GM12878 (cell line): ENCODE results near the gene IL16. TPM values are rescaled to one million over a fixed set of nuclear protein-coding genes. Genes with fewer than 3 reads are reported as not detected.

Experiments used
- ATAC-seq: fragments of 200-7000 bp; cut with Tn5 transposase; 3 replicates; pipeline ENCODE4 v1.9.1; 2020; ENCODE audit warnings: mild to moderate bottlenecking, moderate library complexity
- BruUV-seq: library from RNA; stranded (reverse); fragments of 400-500 nt; replicated peaks from 2 replicates; lab custom pipeline; 2021; lab: Mats Ljungman, UMichigan
- CTCF ChIA-PET: fragments of 300-600 bp; sonication (Branson Sonifier 250); formaldehyde crosslinking; extraction: SDS; loops from one replicate; lab custom pipeline; 2021; ENCODE audit warnings: inconsistent platforms; lab: Yijun Ruan, JAX
- POLR2A ChIA-PET: fragments of 350-600 bp; formaldehyde crosslinking; extraction: SDS; loops from one replicate; lab custom pipeline; 2021; ENCODE audit warnings: inconsistent platforms; lab: Charles Lee
- RAD21 ChIA-PET: fragments of 300-600 bp; sonication (Branson Sonifier 250); formaldehyde crosslinking; loops from one replicate; lab custom pipeline; 2023; ENCODE audit warnings: antibody characterized with exemption; ENCODE audit not compliant: unreplicated experiment; lab: Charles Lee
- SMC1A ChIA-PET: fragments of 300-600 bp; sonication (Branson Sonifier 250); formaldehyde crosslinking; loops from one replicate; lab custom pipeline; 2023; ENCODE audit not compliant: unreplicated experiment, uncharacterized antibody; lab: Charles Lee
- DNase-seq: peaks from one replicate; pipeline ENCODE4 v3.0.0-alpha.2; 2011; ENCODE audit warnings: low read depth, low spot score
- FAIRE-seq: peaks from 3 replicates; lab custom pipeline; 2011; peaks lifted over from hg19 to GRCh38; lab: Jason Lieb, UNC
- H2AFZ ChIP-seq: 2 replicates; pipeline ENCODE4 v1.6.0; 2011; ENCODE audit warnings: low read depth, low read length, control low read depth; ENCODE audit not compliant: control insufficient read depth
- H3K27ac ChIP-seq: 2 replicates; pipeline ENCODE4 v1.5.1; 2011; ENCODE audit warnings: control low read depth; ENCODE audit not compliant: control insufficient read depth, insufficient read depth
- H3K27me3 ChIP-seq, 2 experiments: replicated peaks in 1 of 2; 2 replicates each; pipeline versions ENCODE4 v1.6.0 to v1.6.1; 2011; ENCODE audit warnings: low read length in 1 of 2; ENCODE audit not compliant: control insufficient read depth in 2 of 2, insufficient read depth in 2 of 2
- H3K36me3 ChIP-seq, 2 experiments: 2 replicates each; pipeline ENCODE4 v1.5.1; 2011; ENCODE audit warnings: low read length in 1 of 2; ENCODE audit not compliant: control insufficient read depth in 2 of 2, insufficient read depth in 2 of 2
- H3K4me1 ChIP-seq: 2 replicates; pipeline ENCODE4 v1.6.1; 2011; ENCODE audit warnings: mild to moderate bottlenecking, low read length, moderate library complexity, mixed read lengths; ENCODE audit not compliant: control insufficient read depth, insufficient read depth
- H3K4me2 ChIP-seq: 2 replicates; pipeline ENCODE4 v1.6.0; 2011; ENCODE audit warnings: control low read depth; ENCODE audit not compliant: control insufficient read depth, insufficient read depth
- H3K4me3 ChIP-seq: fragments of 200-600 bp; sonication (generic); 2 replicates; pipeline ENCODE4 v1.5.1; 2016
- H3K79me2 ChIP-seq: 2 replicates; pipeline ENCODE4 v1.6.0; 2011; ENCODE audit warnings: low read length; ENCODE audit not compliant: control insufficient read depth, insufficient read depth
- H3K9ac ChIP-seq: 2 replicates; pipeline ENCODE4 v1.8.0; 2011; ENCODE audit warnings: low read length, control low read depth, mixed read lengths; ENCODE audit not compliant: control insufficient read depth, insufficient read depth
- H3K9me3 ChIP-seq: replicated peaks from 3 replicates; pipeline ENCODE4 v1.5.1; 2011; ENCODE audit warnings: mild to moderate bottlenecking, low read length; ENCODE audit not compliant: control insufficient read depth, insufficient read depth
- H4K20me1 ChIP-seq: 2 replicates; pipeline ENCODE4 v1.6.0; 2011; ENCODE audit not compliant: control insufficient read depth, insufficient read depth
- ATF7 ChIP-seq: fragments of 450-650 bp; IDR thresholded peaks from 2 replicates; pipeline ENCODE4 v1.6.1; 2016; ENCODE audit warnings: low read depth, mild to moderate bottlenecking
- EP300 ChIP-seq, 2 experiments: fragments of 150-350 bp in 1 of 2; IDR thresholded peaks; 2 replicates each; pipeline ENCODE4 v1.6.1; 2011 to 2012; ENCODE audit warnings: low read depth in 2 of 2, low read length in 2 of 2, borderline replicate concordance in 1 of 2, improper control_type of control experiment in 1 of 2, inconsistent platforms in 1 of 2; ENCODE audit not compliant: control insufficient read depth in 1 of 2
- MYB ChIP-seq: fragments of 150-350 bp; IDR thresholded peaks from 2 replicates; pipeline ENCODE4 v1.6.1; 2014; ENCODE audit warnings: mild to moderate bottlenecking, low read depth, low read length, borderline replicate concordance
- NFIC ChIP-seq: IDR thresholded peaks from 2 replicates; pipeline ENCODE4 v1.6.1; 2012; ENCODE audit warnings: low read depth, mild to moderate bottlenecking, inconsistent platforms, low read length, moderate library complexity
- RAD21 ChIP-seq: IDR thresholded peaks from 2 replicates; pipeline ENCODE4 v1.6.1; 2011; ENCODE audit warnings: mild to moderate bottlenecking, low read depth, low read length, moderate library complexity; ENCODE audit not compliant: insufficient read depth
- SKIL ChIP-seq: fragments of 450-650 bp; IDR thresholded peaks from 2 replicates; pipeline ENCODE4 v1.6.1; 2017; ENCODE audit warnings: mild to moderate bottlenecking, low read depth, inconsistent platforms; ENCODE audit not compliant: poor library complexity, severe bottlenecking
- WGBS: methylation state at CpG from one replicate; pipeline ENCODE4 v1.1.6; 2016; ENCODE audit warnings: low lambda C conversion rate; ENCODE audit not compliant: insufficient replicate concordance, insufficient coverage; ENCODE audit errors: missing lambda C conversion rate; 5-methylcytosine and 5-hydroxymethylcytosine counted together
- in situ Hi-C: fragments of 300-500 bp; cut with MboI; formaldehyde crosslinking; loops from 9 replicates; pipeline ENCODE4 v1.14.3; 2018; ENCODE audit warnings: mixed read lengths
- intact Hi-C: fragments of 100-400 bp; cut with micrococcal nuclease; formaldehyde crosslinking; loops from one replicate; pipeline ENCODE4 v1.14.2; 2022; ENCODE audit not compliant: unreplicated experiment
- polyA plus RNA-seq, 11 experiments: library from polyadenylated mRNA; depleted of rRNA in 4 of 11; unstranded in 6 of 11; stranded (reverse) in 5 of 11; fragments of >200 nt; fragmentation: Nextera tagmentation in 4 of 11; fragmentation: Illumina TruSeq in 1 of 11; extraction: Ambion mirVana in 4 of 11; extraction: Trizol in 1 of 11; gene quantifications; 1 replicate in 1 of 11; 2 replicates in 10 of 11; pipeline versions ENCODE4 v1.2.1 to v1.2.3, GENCODE V29; 2011 to 2016; ENCODE audit warnings: inconsistent platforms in 2 of 11, missing spikeins in 2 of 11, low read depth in 1 of 11
- total RNA-seq, 4 experiments: library from RNA; depleted of rRNA in 3 of 4; stranded (reverse); fragments of >200 nt in 3 of 4; fragmentation: Illumina TruSeq in 1 of 4; extraction: Trizol in 1 of 4; gene quantifications; 2 replicates each; pipeline versions ENCODE4 v1.2.1 to v1.2.3, GENCODE V29; 2013 to 2021

IL16 gene
- total and polyA plus RNA-seq, 10 of the 15 experiments (the other 5 are each of a cell fraction or from before 2014, with no cell fraction given): 21.7 to 206 (median 44.5) TPM

GRCh38 chr15:81188354-81188753, 8.3 kb upstream of the IL16 start:
- Histone ChIP-seq H4K20me1 (no peaks in the 10 kb centered on the region), H3K27me3 (no peaks in the 10 kb centered on the region; a peak in 2 of 4 replicates), H3K9me3 (no peaks in the 10 kb centered on the region), H3K4me3 (no peak overlapping the region), H3K4me2 (no peak overlapping the region), H3K9ac (no peak overlapping the region), H3K36me3 (no peaks in the 10 kb centered on the region), H3K27ac (no peak overlapping the region), H2AFZ (no peak overlapping the region), H3K79me2 (no peaks in the 10 kb centered on the region), H3K4me1 (no peaks in the 10 kb centered on the region)
- intact Hi-C loops: no loop called here
- POLR2A ChIA-PET: no interaction called here
- ATAC-seq (no peak), FAIRE-seq (no peak), DNase-seq (no peak)
- no TSS peak for BruUV-seq
- 56% methylated on average over 8 of the region's 8 CpGs for WGBS
- CTCF ChIA-PET: interaction anchor here (1.5 kb wide), 1 partner anchor 78 kb away, joined by 4 read pairs; no protein-coding TSS in a partner anchor
- in situ Hi-C loops: no loop called here
- RAD21 ChIA-PET: no interaction called here
- SMC1A ChIA-PET: interaction anchor here (0.6 kb wide), 2 partner anchors 13 to 362 kb away, joined by 3 read pairs; no protein-coding TSS in a partner anchor
- TF ChIP-seq ATF7 (no peak), NFIC (no peak), EP300 (IDR thresholded peaks at IDR 0.05; ENCODE audit: borderline replicate concordance in 1 of 2, control insufficient read depth in 1 of 2, low read depth in 2 of 2, low read length in 2 of 2) (no peak), SKIL (no peak), MYB (no peak), RAD21 (no peak)
